OCI-LY1 (cell line): Measurements from ENCODE around the gene IST1.
A peak's percentile ranks its signal among the peaks of the same experiment; 100 is the strongest.

ENCODE experiments used
- H2AFZ ChIP-seq: fragments of 200-600 bp; sonication (generic), shearing (Covaris generic); 2 replicates; pipeline ENCODE4 v1.6.0; 2014; ENCODE audit warnings: antibody characterized with exemption, mild to moderate bottlenecking, low read length
- H3F3A ChIP-seq: fragments of 200-600 bp; sonication (generic), shearing (Covaris generic); 2 replicates; pipeline ENCODE4 v1.6.0; 2014; ENCODE audit warnings: mild to moderate bottlenecking, antibody characterized with exemption, low read length, moderate library complexity; ENCODE audit not compliant: insufficient read depth
- H3K27ac ChIP-seq: fragments of 200-600 bp; sonication (generic); 2 replicates; pipeline ENCODE4 v1.5.1; 2014; ENCODE audit warnings: low read length, mixed run types, mild to moderate bottlenecking, low read depth; ENCODE audit not compliant: poor library complexity, severe bottlenecking
- H3K27me3 ChIP-seq: fragments of 200-600 bp; sonication (generic); 2 replicates; pipeline ENCODE4 v1.6.0; 2014; ENCODE audit warnings: antibody characterized with exemption, mild to moderate bottlenecking, low read length, moderate library complexity; ENCODE audit not compliant: insufficient read depth
- H3K36me3 ChIP-seq: fragments of 200-600 bp; sonication (generic); 2 replicates; pipeline ENCODE4 v1.6.1; 2014; ENCODE audit warnings: mild to moderate bottlenecking, antibody characterized with exemption, low read length, moderate library complexity, mixed read lengths; ENCODE audit not compliant: insufficient read depth
- H3K4me1 ChIP-seq: fragments of 200-600 bp; sonication (generic); 2 replicates; pipeline ENCODE4 v1.5.1; 2014; ENCODE audit warnings: mild to moderate bottlenecking, low read length, moderate library complexity; ENCODE audit not compliant: insufficient read depth, severe bottlenecking
- H3K4me2 ChIP-seq: fragments of 200-600 bp; sonication (generic), shearing (Covaris generic); 2 replicates; pipeline ENCODE4 v1.6.1; 2014; ENCODE audit warnings: low read length
- H3K4me3 ChIP-seq: fragments of 200-600 bp; sonication (generic); 2 replicates; pipeline ENCODE4 v1.5.1; 2014; ENCODE audit warnings: low read length, low read depth, mild to moderate bottlenecking, mixed read lengths; ENCODE audit not compliant: poor library complexity, severe bottlenecking
- H3K79me2 ChIP-seq: fragments of 200-600 bp; shearing (Covaris generic); 2 replicates; pipeline ENCODE4 v1.6.1; 2016; ENCODE audit warnings: mixed run types, low read length, mixed read lengths; ENCODE audit not compliant: insufficient read depth
- H3K9ac ChIP-seq: fragments of 200-600 bp; sonication (generic), shearing (Covaris generic); 2 replicates; pipeline ENCODE4 v1.6.1; 2014; ENCODE audit warnings: mild to moderate bottlenecking, low read length, mixed read lengths
- H3K9me2 ChIP-seq: fragments of 200-600 bp; sonication (generic), shearing (Covaris generic); 2 replicates; pipeline ENCODE4 v1.6.1; 2014; ENCODE audit warnings: low read depth, mild to moderate bottlenecking, low read length, mixed read lengths
- H3K9me3 ChIP-seq: fragments of 200-600 bp; shearing (Covaris generic); 2 replicates; pipeline ENCODE4 v1.6.1; 2014; ENCODE audit warnings: low read length, mixed read lengths
- H4K20me1 ChIP-seq: fragments of 200-600 bp; sonication (generic), shearing (Covaris generic); 2 replicates; pipeline ENCODE4 v1.6.0; 2016; ENCODE audit warnings: mild to moderate bottlenecking, low read length; ENCODE audit not compliant: insufficient read depth
- CTCF ChIP-seq: fragments of 200-600 bp; sonication (generic), shearing (Covaris generic); IDR thresholded peaks from 2 replicates; pipeline ENCODE4 v1.5.1; 2017; ENCODE audit warnings: mild to moderate bottlenecking, antibody characterized with exemption, low read length, moderate library complexity, mixed read lengths
- EZH2 ChIP-seq: fragments of 200-600 bp; sonication (generic), shearing (Covaris generic); IDR thresholded peaks from 2 replicates; pipeline ENCODE4 v1.8.0; 2017; ENCODE audit warnings: borderline replicate concordance, mixed run types, mild to moderate bottlenecking, antibody characterized with exemption, low read length, moderate library complexity, mixed read lengths

The IST1 gene

GRCh38 chr16:71852158-71852557 lies 43.2 kb upstream of the IST1 start:
- Histone ChIP-seq H3K4me3 (no peak overlapping the region), H2AFZ (no peak overlapping the region), H3F3A (no peaks in the 10 kb centered on the region), H3K4me1 (peaks cover 23% of the 10 kb centered on the region), H3K27me3 (no peaks in the 10 kb centered on the region), H3K27ac (no peak overlapping the region), H3K9ac (no peak overlapping the region), H3K9me3 (no peaks in the 10 kb centered on the region), H3K79me2 (peaks cover 4% of the 10 kb centered on the region), H3K36me3 (peaks cover 61% of the 10 kb centered on the region), H3K4me2 (no peak overlapping the region), H3K9me2 (no peaks in the 10 kb centered on the region), H4K20me1 (no peaks in the 10 kb centered on the region)
- TF ChIP-seq EZH2 = no peak
- TF ChIP-seq CTCF = no peak

GRCh38 chr16:71852561-71852960 lies 42.8 kb upstream of the IST1 start:
- no peaks in the 10 kb centered on the region for H4K20me1 ChIP-seq
- no peaks in the 10 kb centered on the region for H3F3A ChIP-seq
- TF ChIP-seq EZH2 (no peak), CTCF (no peak)
- no peak overlapping the region for H2AFZ ChIP-seq
- peaks cover 61% of the 10 kb centered on the region for H3K36me3 ChIP-seq
- H3K4me3 ChIP-seq = no peak overlapping the region
- peaks cover 19% of the 10 kb centered on the region for H3K4me1 ChIP-seq
- no peak overlapping the region for H3K9ac ChIP-seq
- no peaks in the 10 kb centered on the region for H3K27me3 ChIP-seq
- peaks cover 1% of the 10 kb centered on the region; the same call in 1 of the 2 replicates for H3K79me2 ChIP-seq
- no peaks in the 10 kb centered on the region for H3K9me2 ChIP-seq
- H3K4me2 ChIP-seq = no peak overlapping the region
- no peaks in the 10 kb centered on the region for H3K9me3 ChIP-seq
- H3K27ac ChIP-seq = no peak overlapping the region

DNA sequence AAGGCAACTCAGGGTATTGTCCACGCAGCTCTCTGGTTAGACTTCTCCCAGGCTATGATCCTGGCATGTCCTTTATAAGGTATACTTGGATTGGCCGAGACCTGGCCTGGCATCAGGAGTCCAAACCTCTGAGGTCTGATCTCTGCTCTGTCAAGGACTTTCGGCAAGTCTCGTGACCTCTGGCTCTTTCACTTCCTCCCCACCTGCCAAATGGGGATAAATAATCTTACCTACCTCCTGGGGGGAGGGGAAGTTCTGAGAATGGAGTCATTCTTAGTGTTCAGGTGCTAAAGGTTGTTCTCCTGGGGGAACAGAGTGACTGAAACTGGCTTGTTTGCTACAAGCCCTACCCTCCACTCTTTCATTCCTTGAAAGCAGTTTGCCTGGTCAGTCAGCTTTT lies 41.9 kb upstream of the IST1 start:
- peak overlapping the region; percentile 37 for H3K27ac ChIP-seq
- H3K79me2 ChIP-seq = no peaks in the 10 kb centered on the region
- no peak overlapping the region for H2AFZ ChIP-seq
- H3K9me3 ChIP-seq = no peaks in the 10 kb centered on the region
- H3K9ac ChIP-seq = no peak overlapping the region
- TF ChIP-seq CTCF (no peak), EZH2 (no peak)
- no peaks in the 10 kb centered on the region for H3K9me2 ChIP-seq
- H4K20me1 ChIP-seq = no peaks in the 10 kb centered on the region
- peak overlapping the region; percentile 31; the same call in 1 of the 2 replicates for H3K4me2 ChIP-seq
- H3K4me3 ChIP-seq = no peak overlapping the region
- H3F3A ChIP-seq = no peaks in the 10 kb centered on the region
- peaks cover 17% of the 10 kb centered on the region for H3K4me1 ChIP-seq
- H3K36me3 ChIP-seq = peaks cover 58% of the 10 kb centered on the region
- H3K27me3 ChIP-seq = no peaks in the 10 kb centered on the region
